ENCODE results near the gene TMBIM6. TPM values are rescaled to one million over a fixed set of nuclear protein-coding genes. Genes with fewer than 3 reads are reported as not detected.

Gene TMBIM6
- polyA plus RNA-seq, 2 of the 4 experiments (the other 2 are of a cell fraction), result 331 to 1,255 TPM

DNA sequence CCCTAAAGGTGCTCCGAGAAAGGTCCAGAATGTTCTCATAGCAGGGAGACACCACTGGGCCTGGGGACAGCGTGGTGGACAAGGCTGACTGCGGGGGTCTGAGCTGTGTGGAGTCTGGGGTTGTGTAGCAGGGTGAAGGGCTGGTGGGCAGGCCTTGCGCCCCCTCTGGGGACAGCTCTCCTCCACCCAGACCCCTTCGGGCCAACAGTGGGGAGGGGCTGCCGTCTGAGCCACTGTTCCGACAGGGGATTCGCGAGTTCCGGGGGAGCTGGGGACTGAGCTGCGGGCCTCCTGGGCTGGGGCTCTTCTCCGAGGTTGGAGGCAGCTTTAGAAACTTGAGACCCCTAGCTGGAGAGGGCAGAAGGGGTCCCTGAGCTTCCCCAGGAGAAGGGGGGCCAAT, 54.8 kb downstream of the TMBIM6 start:
- DNase-seq (ENCODE audit: low read depth in 1 of 2, low spot score in 1 of 2), result no peak
- 89% methylated on average over 9 of the region's 12 CpGs for WGBS (ENCODE audit: missing lambda C conversion rate)
- FAIRE-seq, result no peak
- H3K27ac ChIP-seq, result no peak overlapping the region
- ATAC-seq, result no peak
- TF ChIP-seq HOXB13 (CRISPR knock-in tag; IDR thresholded peaks at IDR 0.05; ENCODE audit: low read depth) (no peak), ZC3H11A (IDR thresholded peaks at IDR 0.05) (no peak), POLR2AphosphoS2 (conservative IDR thresholded peaks at IDR 0.05; ENCODE audit: low read length) (no peak), ZFP36 (IDR thresholded peaks at IDR 0.05; ENCODE audit: borderline replicate concordance, partially characterized antibody) (no peak)
- TF ChIP-seq, protein P1, sequence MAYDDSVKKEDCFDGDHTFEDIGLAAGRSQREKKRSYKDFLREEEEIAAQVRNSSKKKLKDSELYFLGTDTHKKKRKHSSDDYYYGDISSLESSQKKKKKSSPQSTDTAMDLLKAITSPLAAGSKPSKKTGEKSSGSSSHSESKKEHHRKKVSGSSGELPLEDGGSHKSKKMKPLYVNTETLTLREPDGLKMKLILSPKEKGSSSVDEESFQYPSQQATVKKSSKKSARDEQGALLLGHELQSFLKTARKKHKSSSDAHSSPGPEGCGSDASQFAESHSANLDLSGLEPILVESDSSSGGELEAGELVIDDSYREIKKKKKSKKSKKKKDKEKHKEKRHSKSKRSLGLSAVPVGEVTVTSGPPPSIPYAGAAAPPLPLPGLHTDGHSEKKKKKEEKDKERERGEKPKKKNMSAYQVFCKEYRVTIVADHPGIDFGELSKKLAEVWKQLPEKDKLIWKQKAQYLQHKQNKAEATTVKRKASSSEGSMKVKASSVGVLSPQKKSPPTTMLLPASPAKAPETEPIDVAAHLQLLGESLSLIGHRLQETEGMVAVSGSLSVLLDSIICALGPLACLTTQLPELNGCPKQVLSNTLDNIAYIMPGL (CRISPR knock-in tag; IDR thresholded peaks at IDR 0.05; ENCODE audit: borderline replicate concordance), result no peak
- TF ChIP-seq, protein P2, sequence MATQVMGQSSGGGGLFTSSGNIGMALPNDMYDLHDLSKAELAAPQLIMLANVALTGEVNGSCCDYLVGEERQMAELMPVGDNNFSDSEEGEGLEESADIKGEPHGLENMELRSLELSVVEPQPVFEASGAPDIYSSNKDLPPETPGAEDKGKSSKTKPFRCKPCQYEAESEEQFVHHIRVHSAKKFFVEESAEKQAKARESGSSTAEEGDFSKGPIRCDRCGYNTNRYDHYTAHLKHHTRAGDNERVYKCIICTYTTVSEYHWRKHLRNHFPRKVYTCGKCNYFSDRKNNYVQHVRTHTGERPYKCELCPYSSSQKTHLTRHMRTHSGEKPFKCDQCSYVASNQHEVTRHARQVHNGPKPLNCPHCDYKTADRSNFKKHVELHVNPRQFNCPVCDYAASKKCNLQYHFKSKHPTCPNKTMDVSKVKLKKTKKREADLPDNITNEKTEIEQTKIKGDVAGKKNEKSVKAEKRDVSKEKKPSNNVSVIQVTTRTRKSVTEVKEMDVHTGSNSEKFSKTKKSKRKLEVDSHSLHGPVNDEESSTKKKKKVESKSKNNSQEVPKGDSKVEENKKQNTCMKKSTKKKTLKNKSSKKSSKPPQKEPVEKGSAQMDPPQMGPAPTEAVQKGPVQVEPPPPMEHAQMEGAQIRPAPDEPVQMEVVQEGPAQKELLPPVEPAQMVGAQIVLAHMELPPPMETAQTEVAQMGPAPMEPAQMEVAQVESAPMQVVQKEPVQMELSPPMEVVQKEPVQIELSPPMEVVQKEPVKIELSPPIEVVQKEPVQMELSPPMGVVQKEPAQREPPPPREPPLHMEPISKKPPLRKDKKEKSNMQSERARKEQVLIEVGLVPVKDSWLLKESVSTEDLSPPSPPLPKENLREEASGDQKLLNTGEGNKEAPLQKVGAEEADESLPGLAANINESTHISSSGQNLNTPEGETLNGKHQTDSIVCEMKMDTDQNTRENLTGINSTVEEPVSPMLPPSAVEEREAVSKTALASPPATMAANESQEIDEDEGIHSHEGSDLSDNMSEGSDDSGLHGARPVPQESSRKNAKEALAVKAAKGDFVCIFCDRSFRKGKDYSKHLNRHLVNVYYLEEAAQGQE (IDR thresholded peaks at IDR 0.05), result no peak
- H3K4me2 ChIP-seq, result no peak overlapping the region
- CTCF ChIA-PET, result interaction anchor here (0.8 to 3.9 kb wide), 8 partner anchors 17 to 171 kb away, joined by 3 to 27 read pairs (median 5); partner anchors contain the start of gene TMBIM6
- POLR2A ChIA-PET, result no interaction called here
- 0 out of 3 replicates have a peak, but pooled peaks cover 4% of the 10 kb centered on the region for H3K4me1 ChIP-seq
- no peaks in the 10 kb centered on the region for H3K9me3 ChIP-seq
- no peak overlapping the region for H3K4me3 ChIP-seq

DNA sequence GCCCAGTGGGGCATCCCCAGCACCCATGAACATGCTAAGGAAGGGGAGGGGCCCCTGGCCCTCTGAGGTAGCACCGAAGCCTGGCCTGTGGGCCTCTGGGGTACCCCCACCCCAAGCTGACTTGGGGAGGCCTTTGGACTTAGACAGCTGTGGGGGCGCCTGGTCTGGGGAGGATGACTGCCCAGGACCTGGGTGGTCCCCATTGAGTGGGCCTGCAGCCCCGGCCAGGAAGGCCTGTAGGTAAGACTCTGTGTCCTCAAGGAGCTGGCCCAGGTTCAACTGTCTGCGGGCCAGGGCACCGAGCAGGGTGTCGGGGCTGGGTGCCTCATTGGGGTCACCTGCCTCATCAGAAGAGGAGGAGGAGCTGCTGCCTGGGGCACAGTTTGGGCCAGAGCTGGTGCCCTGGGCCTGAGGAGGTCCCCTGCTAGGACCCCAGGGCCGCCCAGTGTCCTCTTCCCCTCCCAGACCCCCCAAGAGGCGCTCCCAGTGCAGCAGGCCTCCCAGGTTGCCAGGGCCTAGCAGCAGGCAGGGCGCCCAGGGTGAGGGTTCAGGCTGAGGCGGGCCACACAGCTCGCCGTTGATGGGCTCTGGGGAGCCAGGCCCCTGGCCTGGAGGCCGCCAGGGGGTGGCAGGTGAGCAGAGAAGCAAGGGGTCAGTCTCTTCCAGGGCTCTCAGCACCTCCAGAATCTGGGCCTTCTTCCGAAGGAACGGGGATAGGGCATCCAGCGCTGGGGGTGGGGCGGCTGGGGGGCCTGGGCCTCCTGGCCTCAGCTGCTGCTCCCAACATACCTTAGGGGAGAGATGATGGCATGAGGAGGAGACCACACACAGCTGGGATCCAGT, 55.5 kb downstream of the TMBIM6 start:
- no peak for TF ChIP-seq EHMT2 (IDR thresholded peaks at IDR 0.05; ENCODE audit: low read depth)
- no peak for TF ChIP-seq POLR2A (IDR thresholded peaks at IDR 0.05; ENCODE audit: low read length)
- TF ChIP-seq MAFK (IDR thresholded peaks at IDR 0.05; ENCODE audit: partially characterized antibody), result no peak
- TF ChIP-seq ESRRA (IDR thresholded peaks at IDR 0.05; ENCODE audit: borderline replicate concordance, low read length), result no peak
- TF ChIP-seq, protein P2 (IDR thresholded peaks at IDR 0.05), result no peak
- no peak for TF ChIP-seq RFX5 (IDR thresholded peaks at IDR 0.05)
- Histone ChIP-seq H3K4me2 (no peak overlapping the region), H3K9me3 (no peaks in the 10 kb centered on the region), H3K4me3 (no peak overlapping the region), H3K4me1 (0 out of 3 replicates have a peak, but pooled peaks cover 6% of the 10 kb centered on the region), H3K27ac (no peak overlapping the region)
- DNase-seq (ENCODE audit: low read depth in 1 of 2, low spot score in 1 of 2) (no peak), FAIRE-seq (no peak), ATAC-seq (no peak)
- CTCF ChIA-PET, result interaction anchor here (0.8 to 3.9 kb wide), 8 partner anchors 17 to 170 kb away, joined by 3 to 27 read pairs (median 5); partner anchors contain the start of gene TMBIM6
- 93% methylated on average over 9 of the region's 17 CpGs for WGBS (ENCODE audit: missing lambda C conversion rate)
- POLR2A ChIA-PET, result no interaction called here

All from A549 (cell line).